Skin epidermis (tissue), 12 donors: ENCODE data around the gene RAB36.

Experiments
- H3K27ac ChIP-seq, 21 experiments: fragments of 200-600 bp; sonication (generic) in 11 of 21; one replicate each; pipeline ENCODE4 v1.5.0; 2020; ENCODE audit warnings: mild to moderate bottlenecking in 3 of 21, inconsistent platforms in 2 of 21, moderate library complexity in 2 of 21
- H3K4me3 ChIP-seq, 7 experiments: fragments of 200-600 bp; sonication (generic) in 2 of 7; one replicate each; pipeline ENCODE4 v1.5.0; 2020; ENCODE audit warnings: inconsistent platforms in 2 of 7, mild to moderate bottlenecking in 2 of 7, moderate library complexity in 1 of 7

The RAB36 gene

DNA sequence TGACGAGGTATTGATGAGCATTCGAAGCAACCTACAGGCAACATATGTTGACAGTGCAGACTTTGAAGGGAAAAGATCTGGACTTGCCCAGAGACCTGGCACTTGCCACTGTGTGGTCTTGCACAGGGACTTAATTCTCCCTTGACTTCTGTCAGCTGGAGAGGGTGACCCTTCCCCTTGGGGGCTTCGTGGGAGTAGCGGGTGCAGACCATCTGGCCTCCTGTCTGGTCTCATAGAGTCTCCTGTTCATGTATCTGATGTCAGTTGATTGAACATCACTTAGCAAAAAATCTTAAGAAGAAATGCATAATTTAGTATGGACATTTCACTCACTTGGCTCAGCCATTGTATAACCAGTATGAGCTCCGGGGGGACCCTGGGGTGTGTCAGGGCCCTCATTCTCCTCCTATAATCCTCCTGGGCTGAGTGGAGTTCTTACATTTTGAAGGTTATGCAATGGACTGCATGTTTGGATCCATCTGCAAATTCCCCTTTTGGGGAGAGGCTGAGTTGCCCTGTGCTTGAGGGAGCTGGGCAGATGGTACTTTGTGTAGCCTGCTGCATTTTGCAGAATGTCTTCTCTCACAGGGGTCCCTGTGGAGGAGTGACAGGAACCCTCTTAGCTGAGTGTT is 48.0 kb downstream of the RAB36 start:
- H3K4me3 ChIP-seq: no peak overlapping the region
- H3K27ac ChIP-seq: peak overlapping the region in 1 of 21 experiments; percentile 5

DNA sequence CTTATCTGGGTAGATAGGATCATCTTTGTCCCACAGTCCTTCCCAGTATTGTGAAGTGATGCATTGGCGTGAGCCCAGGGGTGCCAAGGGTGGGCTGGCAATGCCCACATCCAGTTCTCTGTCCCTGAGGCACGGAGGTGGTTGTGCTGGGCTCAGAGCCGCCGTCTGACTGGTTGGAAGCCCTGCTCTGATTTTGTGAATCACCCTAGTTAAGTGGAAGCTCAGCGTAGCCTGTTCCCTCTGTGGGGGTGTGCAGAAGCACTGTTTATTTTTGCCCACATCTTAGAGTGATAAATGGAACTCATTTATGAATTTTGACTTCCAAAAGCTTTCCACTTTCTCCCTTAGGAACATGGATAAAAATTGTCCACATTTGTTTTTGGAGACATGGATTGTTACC is 48.6 kb downstream of the RAB36 start:
- Histone ChIP-seq H3K27ac (peak overlapping the region in 1 of 21 experiments; percentile 5), H3K4me3 (no peak overlapping the region)

DNA sequence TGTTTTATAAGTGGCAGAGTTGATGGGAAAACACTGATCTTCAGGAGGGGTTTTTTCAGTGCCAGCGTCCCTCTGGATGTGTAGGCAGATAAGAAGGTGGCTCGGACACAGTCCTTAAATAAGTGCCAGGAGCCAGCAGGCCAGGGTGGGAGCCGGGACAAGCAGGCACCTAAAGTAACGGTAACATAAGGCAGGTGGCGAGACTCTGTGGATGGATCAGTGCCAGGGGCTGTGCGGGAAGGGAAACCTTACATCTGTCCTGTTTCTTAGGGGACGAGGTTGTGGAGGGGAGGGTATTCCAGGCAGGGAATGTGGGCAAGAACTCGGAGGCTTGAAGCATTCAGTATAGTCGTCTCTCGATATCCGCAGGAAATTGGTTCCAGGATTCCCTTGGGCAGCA is 50.9 kb downstream of the RAB36 start:
- Histone ChIP-seq H3K4me3 (no peak overlapping the region), H3K27ac (no peak overlapping the region)

DNA sequence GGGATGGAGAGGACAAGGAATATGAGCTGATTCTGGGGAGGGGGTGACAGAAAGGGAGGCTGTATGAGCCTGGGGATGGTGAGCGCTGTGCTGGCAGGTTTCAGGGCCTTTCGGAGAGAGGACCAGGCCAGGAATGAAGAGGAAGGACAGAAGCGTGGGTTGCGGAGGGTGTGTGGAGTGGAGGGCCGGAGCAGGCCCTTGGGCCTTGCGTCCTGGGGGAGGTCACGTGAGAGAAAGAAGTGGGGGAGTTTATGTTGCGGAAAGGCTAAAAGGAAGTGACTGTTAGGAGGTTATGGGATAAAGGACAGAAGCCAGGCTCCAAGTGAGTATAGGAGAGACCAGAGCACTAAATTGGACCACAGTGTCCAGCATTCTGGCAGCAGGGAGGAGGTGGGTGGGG is 52.6 kb downstream of the RAB36 start:
- H3K27ac ChIP-seq: no peak overlapping the region
- H3K4me3 ChIP-seq: no peak overlapping the region

DNA sequence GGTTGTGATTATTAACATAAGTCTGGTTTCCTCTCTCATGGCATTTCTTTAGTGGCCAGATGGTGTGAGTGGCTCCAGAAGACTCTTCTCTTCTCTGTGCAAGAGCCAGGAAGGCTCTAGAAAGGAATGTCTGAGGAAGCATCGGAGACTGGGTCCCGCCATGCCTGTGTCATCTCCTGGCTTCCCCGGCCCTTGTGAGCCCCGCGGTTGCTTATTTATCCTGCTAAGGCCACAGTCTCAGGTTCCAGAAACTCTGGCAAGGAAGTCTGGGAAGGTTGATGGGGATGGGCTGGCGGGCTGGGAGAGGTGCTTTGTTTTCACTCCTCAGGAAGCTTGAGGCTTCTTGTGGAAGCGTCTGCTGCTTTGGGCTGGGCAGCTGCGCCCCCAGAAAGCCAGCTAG is 53.9 kb downstream of the RAB36 start:
- Histone ChIP-seq H3K27ac (peak overlapping the region in 1 of 21 experiments; percentile 2), H3K4me3 (no peak overlapping the region)

DNA sequence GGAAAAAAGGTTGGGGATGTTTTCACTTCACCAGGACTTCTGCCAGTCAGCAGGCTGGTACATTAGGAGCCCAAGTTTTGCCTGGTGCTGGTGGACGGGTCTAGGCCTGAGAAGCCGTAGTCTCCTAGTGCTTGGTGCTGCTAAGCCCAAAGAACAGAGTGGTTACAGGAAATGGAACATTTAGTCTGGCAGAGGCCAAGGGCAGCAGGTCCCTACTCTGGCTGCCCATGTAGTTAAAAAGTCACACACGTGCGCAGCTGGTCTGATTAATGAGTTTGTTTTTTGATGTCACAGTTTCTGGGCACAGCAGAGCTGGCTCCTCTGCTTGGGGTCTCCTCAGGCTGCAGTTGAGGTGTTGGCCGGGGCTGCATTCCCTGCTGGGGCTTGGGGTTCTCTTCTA is 55.6 kb downstream of the RAB36 start:
- Histone ChIP-seq H3K27ac (peak overlapping the region in 1 of 21 experiments; percentile 37), H3K4me3 (no peak overlapping the region)

DNA sequence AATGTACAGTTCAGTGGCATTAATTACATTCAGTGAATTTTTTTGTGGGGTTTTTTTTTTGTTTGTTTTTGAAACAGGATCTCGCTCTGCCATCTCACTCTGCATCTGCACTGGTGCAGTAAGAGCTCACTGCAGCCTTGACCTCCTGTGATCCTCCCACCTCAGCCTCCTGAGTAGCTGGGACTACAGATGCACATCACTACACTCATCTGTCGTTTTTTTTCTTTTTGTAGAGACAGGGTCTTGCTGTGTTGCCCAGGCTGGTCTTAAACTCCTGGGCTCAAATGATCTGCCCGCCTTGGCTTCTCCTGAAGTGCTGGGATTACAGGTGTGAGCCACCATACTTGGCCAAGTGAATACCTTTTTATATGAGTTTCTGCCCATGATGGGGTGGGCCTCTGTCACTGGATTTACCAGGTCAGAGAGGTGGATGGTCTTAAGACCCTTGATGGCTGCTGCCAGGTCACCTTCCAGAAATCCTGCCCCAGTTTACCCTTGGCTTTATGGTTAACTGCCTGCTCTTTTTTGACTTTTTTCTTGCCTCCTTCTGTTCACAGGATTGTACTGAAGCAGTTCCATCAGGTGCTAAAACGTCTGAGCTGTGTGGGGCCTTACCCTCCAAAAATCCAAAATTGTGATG is 57.7 kb downstream of the RAB36 start:
- H3K27ac ChIP-seq: peak overlapping the region in 6 of 21 experiments; percentile 42 to 75 (median 62)
- no peak overlapping the region for H3K4me3 ChIP-seq

DNA sequence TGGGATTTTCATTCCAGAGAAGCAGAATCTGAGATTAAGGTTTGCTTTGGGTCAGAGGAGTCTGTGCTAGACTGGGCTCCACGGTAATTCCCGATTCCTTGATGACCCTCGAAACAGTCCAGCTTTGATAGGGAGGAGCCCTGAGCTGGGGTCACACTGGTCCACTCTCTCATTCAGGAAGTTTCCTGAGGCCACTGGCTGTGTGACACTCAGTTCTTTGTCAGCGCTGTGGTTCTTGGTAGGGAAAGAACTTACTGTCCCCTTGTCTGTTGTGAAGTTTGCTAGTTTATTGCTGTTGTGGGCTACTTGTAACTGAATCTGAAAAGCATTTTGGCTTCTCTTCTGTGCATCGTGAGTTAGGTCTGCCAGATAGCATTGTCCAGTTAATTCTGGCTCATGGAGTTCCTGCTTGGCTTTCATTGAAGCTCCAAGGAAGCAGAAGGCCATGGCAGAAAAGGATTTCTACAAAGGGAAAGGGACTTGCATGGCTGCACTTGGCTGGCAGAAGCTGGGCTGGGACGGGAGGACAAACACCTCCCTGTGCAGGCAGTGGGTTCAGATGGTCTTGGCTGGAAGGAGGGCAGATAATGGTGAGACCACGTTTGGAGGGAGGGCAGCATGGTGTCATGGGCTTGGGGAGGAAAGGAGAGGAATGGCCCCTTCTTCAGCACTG is 58.3 kb downstream of the RAB36 start:
- Histone ChIP-seq H3K4me3 (no peak overlapping the region), H3K27ac (peak overlapping the region in 8 of 21 experiments; percentile 19 to 75 (median 51))

DNA sequence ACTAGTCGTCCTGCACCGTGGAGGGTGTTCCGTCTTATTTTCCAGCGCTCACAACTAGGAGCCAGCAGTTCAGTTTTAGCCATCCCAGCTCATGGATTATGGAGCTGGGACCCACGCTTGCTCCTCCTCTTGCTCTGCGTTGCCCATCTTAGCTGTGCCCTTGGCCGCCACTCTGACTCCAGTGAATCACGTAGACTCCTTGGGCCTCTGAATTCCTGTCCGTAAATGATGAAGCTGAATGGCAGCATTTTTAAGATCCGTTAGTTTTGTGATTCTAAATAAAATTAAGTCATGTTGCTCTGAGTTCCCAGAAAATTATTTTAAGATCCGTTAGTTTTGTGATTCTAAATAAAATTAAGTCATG is 58.8 kb downstream of the RAB36 start:
- Histone ChIP-seq H3K4me3 (no peak overlapping the region), H3K27ac (peak overlapping the region in 8 of 21 experiments; percentile 19 to 75 (median 51))

DNA sequence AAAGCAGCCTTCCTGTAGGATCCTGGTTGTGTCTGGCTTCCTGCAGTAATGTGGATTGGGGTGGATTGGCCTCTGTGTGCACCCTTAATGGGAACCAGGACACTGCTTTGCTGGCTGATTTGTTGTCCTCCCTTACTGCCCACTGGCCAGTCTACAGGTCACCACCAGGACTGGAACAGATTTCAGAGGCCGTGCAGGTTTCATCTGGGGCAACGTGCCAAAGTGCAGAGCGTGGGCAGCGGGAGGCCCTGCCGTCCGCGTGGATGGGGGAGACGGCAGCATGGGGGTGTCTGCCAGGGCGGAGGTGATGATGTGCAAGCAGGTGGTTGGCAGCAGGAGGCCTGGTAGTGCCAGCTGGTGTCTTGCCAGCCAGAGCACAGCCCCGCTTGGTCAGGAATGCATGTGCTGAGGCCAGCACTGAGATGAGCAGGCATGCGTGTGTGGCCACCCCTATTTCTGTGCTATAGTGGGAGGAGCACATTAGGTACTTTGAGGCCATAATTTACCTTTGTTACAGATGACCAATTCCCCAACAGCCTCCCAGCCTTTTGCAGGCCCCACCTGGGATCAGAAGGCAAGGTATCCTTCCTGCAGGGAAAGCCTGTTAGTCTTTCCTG is 59.4 kb downstream of the RAB36 start:
- H3K27ac ChIP-seq: peak overlapping the region in 9 of 21 experiments; percentile 6 to 69 (median 27)
- H3K4me3 ChIP-seq: no peak overlapping the region

DNA sequence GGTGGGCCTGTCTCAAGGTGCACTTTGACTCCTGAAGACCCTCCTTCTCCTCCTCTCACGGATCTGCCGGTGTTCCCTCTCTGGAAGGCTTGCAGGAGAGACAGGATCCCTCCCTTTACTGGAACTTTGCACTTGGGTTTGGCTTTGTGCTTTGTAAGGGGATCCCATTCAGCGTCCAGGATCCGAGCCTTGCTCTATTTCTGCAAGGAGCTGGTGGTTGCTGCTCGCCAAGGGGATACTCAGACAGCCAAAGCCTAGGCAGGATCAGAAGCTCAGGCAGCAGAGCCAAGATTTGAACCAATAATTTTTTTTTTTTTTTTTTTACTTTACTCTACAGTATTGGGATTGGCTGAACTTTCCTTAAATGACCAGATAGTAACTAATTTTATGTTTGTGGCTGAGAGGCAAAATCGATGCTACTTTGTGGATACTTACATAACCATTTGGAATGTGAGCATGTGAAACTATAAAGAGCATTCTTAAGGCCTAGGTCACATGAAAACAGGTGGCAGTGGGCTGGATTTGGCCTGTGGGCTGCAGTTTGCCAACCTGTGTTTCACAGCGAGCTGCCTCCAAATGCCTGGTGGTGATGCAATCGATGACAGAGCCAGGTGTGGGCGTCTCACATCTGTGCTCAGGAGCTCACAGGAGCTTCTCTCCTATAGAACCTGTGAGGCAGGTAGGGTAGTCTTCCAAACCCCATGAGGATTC is 60.2 kb downstream of the RAB36 start:
- H3K4me3 ChIP-seq: no peak overlapping the region
- H3K27ac ChIP-seq: peak overlapping the region in 8 of 21 experiments; percentile 6 to 69 (median 24)

DNA sequence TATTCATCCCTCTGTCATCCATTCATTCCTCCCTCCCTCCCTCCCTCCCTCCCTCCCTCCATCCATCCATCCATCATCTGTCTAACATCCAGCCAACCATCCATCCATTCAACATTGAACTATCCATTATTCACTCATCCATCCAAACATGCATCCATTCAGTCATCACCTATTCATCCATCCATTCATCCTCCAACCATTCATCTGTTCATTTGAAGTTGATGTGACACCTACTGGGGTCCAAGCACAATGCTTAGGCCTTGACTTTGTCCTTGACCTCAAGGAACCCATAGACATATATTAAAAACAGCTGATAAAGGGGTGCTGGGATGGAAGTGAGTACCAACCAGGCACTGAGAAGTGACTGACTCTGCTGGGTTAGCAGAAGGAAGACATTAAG is 61.6 kb downstream of the RAB36 start:
- no peak overlapping the region for H3K27ac ChIP-seq
- no peak overlapping the region for H3K4me3 ChIP-seq

DNA sequence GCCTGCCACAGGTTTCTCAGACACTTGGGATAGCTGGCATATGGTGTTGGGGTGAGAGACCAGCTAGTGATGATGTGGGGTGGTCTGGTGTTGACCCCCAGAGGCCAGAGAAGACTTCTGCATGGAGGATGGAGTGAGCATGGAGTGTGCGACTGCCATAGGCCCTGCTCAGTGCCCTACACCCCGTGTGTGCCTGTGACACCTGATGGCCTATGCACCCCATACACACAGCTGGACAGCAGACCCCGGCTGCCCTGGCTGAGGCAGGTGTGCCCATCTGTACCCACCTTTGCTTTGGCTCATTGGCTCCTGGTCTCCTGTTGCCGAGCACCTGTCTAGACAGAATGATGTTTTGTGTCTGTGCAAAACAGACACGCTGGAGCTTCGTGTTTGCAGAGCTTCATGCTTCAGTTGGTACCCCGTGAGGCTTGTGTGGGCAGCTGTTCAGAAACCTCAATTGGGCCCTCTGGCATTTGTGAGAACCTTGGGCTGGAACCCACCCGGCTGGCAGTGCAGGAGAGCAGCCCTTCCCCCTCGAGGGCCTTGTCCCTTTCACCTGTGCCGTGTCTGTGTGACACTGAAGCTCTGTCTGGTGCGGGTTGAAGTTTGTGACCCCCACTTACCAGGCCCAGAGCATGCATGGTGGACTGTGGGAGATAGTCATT is 62.6 kb downstream of the RAB36 start:
- Histone ChIP-seq H3K4me3 (no peak overlapping the region), H3K27ac (no peak overlapping the region)

DNA sequence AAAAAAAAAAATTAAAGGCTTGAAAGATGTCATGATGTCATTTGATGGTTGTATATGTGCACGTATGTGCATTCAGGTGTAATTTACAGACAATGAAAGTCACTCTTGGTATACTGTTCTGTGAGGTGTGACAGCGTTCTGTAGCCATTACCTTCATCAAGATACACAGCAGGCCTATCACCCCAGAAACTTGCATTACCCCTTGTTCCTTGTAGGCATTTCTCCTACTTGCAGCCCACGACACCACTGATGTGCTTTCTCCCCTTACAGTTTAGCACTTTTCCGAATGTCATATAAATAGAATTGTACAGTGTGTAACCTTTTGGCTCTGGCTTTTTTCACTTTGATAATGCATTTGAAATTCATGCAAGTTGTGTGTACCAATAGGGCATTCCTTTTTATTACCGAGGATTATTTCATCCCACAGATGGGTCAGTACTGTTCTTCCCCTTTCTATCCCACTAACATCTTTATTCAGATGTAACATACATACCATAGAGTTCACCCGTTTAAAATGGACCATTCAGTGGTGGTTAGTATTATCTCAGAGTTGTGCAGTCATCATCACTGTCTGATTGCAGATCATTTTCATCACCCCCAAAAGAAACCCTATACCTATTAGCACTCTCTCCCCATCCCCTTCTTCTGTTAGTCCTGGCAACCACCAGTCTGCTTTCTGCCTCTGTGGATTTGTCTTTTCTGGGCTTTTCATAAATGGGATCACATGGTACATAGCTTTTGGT is 65.3 kb downstream of the RAB36 start:
- Histone ChIP-seq H3K27ac (no peak overlapping the region), H3K4me3 (no peak overlapping the region)

DNA sequence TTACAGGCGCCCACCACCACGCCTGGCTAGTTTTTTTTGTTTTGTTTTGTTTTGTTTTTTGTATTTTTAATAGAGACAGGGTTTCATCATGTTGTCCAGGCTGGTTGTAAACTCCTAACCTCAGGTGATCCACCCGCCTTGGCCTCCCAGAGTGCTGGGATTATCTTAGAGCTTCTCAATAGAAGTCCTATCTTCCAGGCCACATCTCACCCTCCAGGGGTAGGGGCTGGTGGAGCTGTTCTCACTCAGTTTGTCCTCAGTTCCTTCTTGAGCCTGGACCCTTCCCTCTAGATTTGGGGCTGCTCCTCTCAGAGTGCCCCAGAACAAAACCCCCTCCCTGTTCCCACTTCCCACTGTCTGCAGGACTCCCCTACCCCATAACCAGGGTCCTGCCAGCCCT is 66.3 kb downstream of the RAB36 start:
- Histone ChIP-seq H3K4me3 (no peak overlapping the region), H3K27ac (no peak overlapping the region)

DNA sequence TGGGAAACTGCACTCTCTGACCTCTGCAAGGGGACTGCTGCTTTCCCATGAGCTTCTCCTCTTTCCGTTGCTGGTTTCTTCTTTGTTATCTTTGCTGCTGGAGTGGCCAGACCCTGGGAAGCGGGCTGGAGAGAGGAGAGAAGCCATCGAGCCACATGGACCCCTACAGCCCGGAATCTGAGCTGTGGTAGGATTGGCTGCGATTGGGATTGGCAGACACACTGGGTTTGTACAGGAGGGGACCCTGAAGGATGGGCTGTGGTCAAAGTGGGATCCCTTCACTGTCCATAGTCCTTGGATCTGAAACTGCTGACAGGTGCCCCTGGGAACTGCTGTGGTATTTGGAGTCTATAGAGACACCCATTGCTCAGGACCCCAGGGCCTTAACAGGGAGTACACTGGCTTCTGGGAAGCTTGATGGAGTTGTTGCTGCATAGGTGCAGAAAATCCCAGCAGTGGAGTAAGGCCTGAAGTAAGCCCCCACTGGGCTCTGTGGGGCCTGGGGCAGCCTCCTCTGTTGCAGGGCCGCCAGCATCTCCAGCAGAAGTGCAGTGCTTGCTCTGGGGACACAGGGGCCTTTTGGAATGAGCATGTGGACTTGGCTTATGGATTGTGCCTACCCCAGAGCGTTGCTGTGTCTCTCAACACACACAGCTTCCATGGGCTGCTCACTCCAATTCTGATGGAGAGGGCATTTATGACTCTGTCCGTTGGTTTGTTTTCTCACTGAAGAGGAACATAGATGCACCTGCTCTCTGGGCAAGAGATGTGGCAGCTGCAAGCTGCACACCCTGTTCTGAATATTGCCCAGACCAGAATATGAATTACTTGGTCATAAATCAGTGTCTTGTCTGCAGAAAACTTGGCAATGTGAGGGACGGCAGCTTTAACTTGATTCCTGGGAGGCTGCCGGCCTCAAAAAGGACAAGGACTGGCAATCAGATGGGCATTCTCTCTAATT is 67.1 kb downstream of the RAB36 start:
- Histone ChIP-seq H3K4me3 (no peak overlapping the region), H3K27ac (no peak overlapping the region)

DNA sequence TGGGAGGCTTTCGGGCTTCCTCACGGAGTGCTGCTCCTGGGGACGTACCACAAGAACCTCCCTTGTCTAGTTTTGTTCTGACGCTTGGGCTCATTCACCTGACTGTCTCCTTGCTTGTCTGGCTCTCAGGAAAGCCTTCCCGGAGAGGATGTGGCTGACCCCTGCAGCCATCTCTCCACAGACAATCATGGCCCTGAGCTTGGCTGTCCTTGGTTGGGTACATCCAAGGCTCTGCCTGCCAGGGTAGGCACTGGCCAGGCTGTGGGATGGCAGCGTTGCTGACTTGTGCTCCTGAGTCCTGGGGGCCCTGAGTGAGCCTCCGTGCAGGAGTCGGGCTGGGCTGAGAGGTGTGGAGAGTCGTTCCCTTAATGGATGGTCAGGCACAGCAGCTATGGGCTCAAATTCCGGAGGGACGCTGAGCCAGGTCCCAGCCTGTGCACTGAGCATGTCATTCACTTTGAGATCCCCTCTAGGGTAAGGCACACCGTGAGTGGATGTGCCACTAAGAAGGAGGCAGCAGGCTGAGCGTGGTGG is 67.8 kb downstream of the RAB36 start:
- Histone ChIP-seq H3K4me3 (no peak overlapping the region), H3K27ac (no peak overlapping the region)
